ENCODE measurements around the gene ARL14EPL. TPM values are rescaled to one million over a fixed set of nuclear protein-coding genes. Genes with fewer than 3 reads are reported as not detected.

Gene ARL14EPL
- total RNA-seq, 1 experiment from 2014 or later, result 0.37 TPM

DNA sequence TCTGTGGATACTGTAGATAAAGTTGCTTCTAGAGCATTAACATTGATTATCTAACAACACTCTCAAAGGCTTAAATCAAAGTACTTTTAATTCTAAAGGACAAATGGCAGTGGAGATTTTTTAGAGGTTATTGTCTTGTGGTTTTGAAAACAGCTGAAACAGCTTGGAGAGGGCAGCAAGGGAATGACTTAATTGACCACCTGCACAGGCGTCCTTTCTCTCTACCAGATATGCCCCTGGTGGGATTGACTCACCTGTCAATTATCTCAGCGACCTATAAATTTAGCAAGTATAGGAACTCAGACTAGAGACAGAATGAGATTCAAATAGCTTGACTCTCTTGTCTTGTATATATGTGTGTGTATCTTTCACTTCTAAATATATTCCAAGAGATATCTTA, 13.5 kb downstream of the ARL14EPL start:
- H3K9me3 ChIP-seq (ENCODE audit: insufficient read depth, low read depth), result no peaks in the 10 kb centered on the region
- H3K4me3 ChIP-seq, result no peak overlapping the region
- intact Hi-C loops (cut with micrococcal nuclease; ENCODE audit: unreplicated experiment), result no loop called here
- no peaks in the 10 kb centered on the region for H3K9me2 ChIP-seq (ENCODE audit: insufficient read depth)
- no peaks in the 10 kb centered on the region for H3K27me3 ChIP-seq (ENCODE audit: insufficient read depth, low read depth)
- TF ChIP-seq EZH2 (IDR thresholded peaks at IDR 0.05; ENCODE audit: low read depth) (no peak), CTCF (conservative IDR thresholded peaks at IDR 0.05) (no peak)
- ChIA-PET CTCF (no interaction called here), POLR2A (ENCODE audit: unreplicated experiment) (no interaction called here)
- H3K36me3 ChIP-seq (ENCODE audit: low read depth), result no peaks in the 10 kb centered on the region
- no peak for DNase-seq
- no peak overlapping the region for H2AFZ ChIP-seq
- no peaks in the 10 kb centered on the region for H4K20me1 ChIP-seq (ENCODE audit: insufficient read depth)
- H3K4me2 ChIP-seq, result no peak overlapping the region
- H3K27ac ChIP-seq, result no peak overlapping the region
- H3F3A ChIP-seq (ENCODE audit: insufficient read depth, low read depth), result no peaks in the 10 kb centered on the region
- no TSS peak for BruUV-seq (replicated peaks)
- 0 out of 2 replicates have a peak, but pooled peaks cover 9% of the 10 kb centered on the region for H3K4me1 ChIP-seq (replicated peaks; ENCODE audit: insufficient read depth)
- H3K79me2 ChIP-seq (ENCODE audit: low read depth), result no peaks in the 10 kb centered on the region

DNA sequence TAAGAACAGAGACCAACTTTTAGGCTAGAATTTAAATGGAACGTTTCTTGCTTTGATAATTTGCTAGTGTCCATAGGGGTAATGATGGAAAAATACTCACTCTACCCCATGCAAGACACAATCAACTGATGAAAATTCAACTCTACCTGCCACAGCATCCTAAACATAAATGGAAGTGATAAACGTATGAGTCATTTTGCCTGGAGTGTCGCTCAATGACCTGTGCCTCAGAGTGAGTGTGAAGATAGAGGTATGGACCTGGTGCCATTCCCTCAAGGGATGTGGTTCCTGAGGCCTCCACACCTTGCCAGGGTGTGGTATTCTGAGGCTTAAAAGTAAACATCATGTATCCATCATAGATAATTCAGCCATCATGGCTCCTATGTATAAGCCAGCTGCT, 14.0 kb downstream of the ARL14EPL start:
- no peaks in the 10 kb centered on the region for H4K20me1 ChIP-seq (ENCODE audit: insufficient read depth)

GRCh38 chr5:116046823-116047222, 14.6 kb downstream of the ARL14EPL start:
- H3K4me2 ChIP-seq, result no peak overlapping the region
- TF ChIP-seq CTCF (conservative IDR thresholded peaks at IDR 0.05) (no peak), EZH2 (IDR thresholded peaks at IDR 0.05; ENCODE audit: low read depth) (no peak)

More for the DNA sequence above, 14.0 kb downstream of the ARL14EPL start:
- no peaks in the 10 kb centered on the region for H3K79me2 ChIP-seq (ENCODE audit: low read depth)
- ChIA-PET POLR2A (ENCODE audit: unreplicated experiment) (no interaction called here), CTCF (no interaction called here)
- H3K9me2 ChIP-seq (ENCODE audit: insufficient read depth), result no peaks in the 10 kb centered on the region
- no peak overlapping the region for H3K4me3 ChIP-seq
- TF ChIP-seq EZH2 (IDR thresholded peaks at IDR 0.05; ENCODE audit: low read depth) (no peak), CTCF (conservative IDR thresholded peaks at IDR 0.05) (no peak)
- no peak overlapping the region for H3K27ac ChIP-seq
- H3K36me3 ChIP-seq (ENCODE audit: low read depth), result no peaks in the 10 kb centered on the region
- no TSS peak for BruUV-seq (replicated peaks)
- intact Hi-C loops (cut with micrococcal nuclease; ENCODE audit: unreplicated experiment), result no loop called here
- no peaks in the 10 kb centered on the region for H3K9me3 ChIP-seq (ENCODE audit: insufficient read depth, low read depth)
- no peaks in the 10 kb centered on the region for H3F3A ChIP-seq (ENCODE audit: insufficient read depth, low read depth)
- no peak for DNase-seq
- 0 out of 2 replicates have a peak, but pooled peaks cover 9% of the 10 kb centered on the region for H3K4me1 ChIP-seq (replicated peaks; ENCODE audit: insufficient read depth)
- no peak overlapping the region for H3K4me2 ChIP-seq
- no peaks in the 10 kb centered on the region for H3K27me3 ChIP-seq (ENCODE audit: insufficient read depth, low read depth)
- H2AFZ ChIP-seq, result no peak overlapping the region

More at GRCh38 chr5:116046823-116047222, 14.6 kb downstream of the ARL14EPL start:
- no peak for DNase-seq
- H3K4me3 ChIP-seq, result no peak overlapping the region
- no peaks in the 10 kb centered on the region for H4K20me1 ChIP-seq (ENCODE audit: insufficient read depth)
- H3K27ac ChIP-seq, result no peak overlapping the region
- CTCF ChIA-PET, result no interaction called here
- H3K27me3 ChIP-seq (ENCODE audit: insufficient read depth, low read depth), result no peaks in the 10 kb centered on the region
- no peaks in the 10 kb centered on the region for H3F3A ChIP-seq (ENCODE audit: insufficient read depth, low read depth)
- H3K79me2 ChIP-seq (ENCODE audit: low read depth), result no peaks in the 10 kb centered on the region
- H3K9me3 ChIP-seq (ENCODE audit: insufficient read depth, low read depth), result no peaks in the 10 kb centered on the region
- POLR2A ChIA-PET (ENCODE audit: unreplicated experiment), result no interaction called here
- 0 out of 2 replicates have a peak, but pooled peaks cover 9% of the 10 kb centered on the region for H3K4me1 ChIP-seq (replicated peaks; ENCODE audit: insufficient read depth)
- BruUV-seq (replicated peaks), result no TSS peak
- intact Hi-C loops (cut with micrococcal nuclease; ENCODE audit: unreplicated experiment), result no loop called here
- H3K36me3 ChIP-seq (ENCODE audit: low read depth), result no peaks in the 10 kb centered on the region
- H2AFZ ChIP-seq, result no peak overlapping the region
- H3K9me2 ChIP-seq (ENCODE audit: insufficient read depth), result no peaks in the 10 kb centered on the region
